ENCODE measurements around the gene ARVCF. TPM values are rescaled to one million over a fixed set of nuclear protein-coding genes. Genes with fewer than 3 reads are reported as not detected.
A peak's percentile ranks its signal among the peaks of the same experiment; 100 is the strongest.

ARVCF gene
- total RNA-seq, 4 donors from 2014 or later, result 1.5 to 15.3 (median 7.5) TPM

DNA sequence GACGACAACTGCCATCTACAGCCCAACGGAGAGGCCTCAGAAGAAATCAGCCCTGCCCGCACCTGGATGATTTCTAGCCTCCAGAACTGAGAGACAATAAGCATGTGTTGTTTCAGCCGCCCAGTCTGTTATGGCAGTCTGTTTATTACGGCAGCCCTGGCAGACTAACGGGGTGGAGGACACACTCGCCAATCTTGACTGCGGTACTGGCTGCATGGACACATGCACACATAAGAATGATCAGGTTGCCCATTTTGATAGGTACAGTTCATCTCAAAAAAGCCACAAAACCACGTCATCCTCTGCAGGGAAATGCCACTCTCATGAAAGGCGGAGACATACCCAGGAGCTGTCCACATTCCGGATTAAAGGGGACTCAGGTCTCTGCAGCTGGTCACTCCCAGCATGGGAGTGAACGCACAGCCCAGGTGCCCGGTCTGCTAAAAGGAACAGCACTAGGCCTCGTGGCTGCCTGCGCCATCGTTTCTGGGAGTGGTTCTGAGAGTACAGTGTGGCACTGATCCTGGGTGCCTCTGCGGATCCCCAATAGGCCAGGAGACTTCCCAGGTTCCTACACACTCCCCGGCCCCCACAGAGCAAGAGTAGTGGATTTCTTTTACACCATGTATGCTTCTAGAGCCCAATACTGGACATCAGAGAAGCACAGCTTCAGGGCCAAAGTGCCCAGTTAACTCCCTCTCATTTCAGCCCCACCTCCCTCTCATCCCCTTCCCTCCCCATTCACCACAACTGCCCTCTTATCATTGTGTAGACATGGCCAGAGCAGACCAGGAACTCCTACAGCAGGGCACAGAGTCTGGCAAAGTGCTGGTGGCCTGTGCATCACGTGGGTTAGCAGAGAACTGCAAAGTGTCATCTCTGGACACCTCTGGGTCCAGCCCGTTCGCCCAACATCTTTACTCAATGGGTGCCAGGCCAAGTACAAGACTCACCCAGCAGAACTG is 86.8 kb downstream of the ARVCF start:
- no peak for TF ChIP-seq CTCF (IDR thresholded peaks at IDR 0.05; ENCODE audit: low read depth)

- TF ChIP-seq CTCF (IDR thresholded peaks at IDR 0.05; ENCODE audit: low read depth), result no peak
Observed at GRCh38 chr22:19928207-19928606, 88.4 kb downstream of the ARVCF start.

GRCh38 chr22:19927696-19928095 is 88.9 kb downstream of the ARVCF start:
- no peak for TF ChIP-seq CTCF (IDR thresholded peaks at IDR 0.05; ENCODE audit: low read depth)

- no peak for TF ChIP-seq CTCF (IDR thresholded peaks at IDR 0.05; ENCODE audit: low read depth)
Observed at GRCh38 chr22:19923914-19924513, 92.6 kb downstream of the ARVCF start.

GRCh38 chr22:19921544-19922081 is 95.0 kb downstream of the ARVCF start:
- TF ChIP-seq CTCF (IDR thresholded peaks at IDR 0.05; ENCODE audit: low read depth), result no peak

Small RNA genes within 50 kb of the gene (small RNA-seq; reads per million reads assigned to genes)
- 2.3 reads per million, percentile 46 among the genes with 10 or more reads in this experiment for gene MIR185

Other genes starting within 250 kb of the ARVCF start
- gene GNB1L, start 161.9 kb downstream of the ARVCF start, total RNA-seq, result 1 to 10 TPM; 1.8 to 4.9 (median 3.9) TPM
- 10 to 100 TPM in 1 of 4 donors, 1 to 10 TPM in 3; 4.1 to 11.9 (median 6.7) TPM for gene RTL10, start 161.9 kb downstream of the ARVCF start, total RNA-seq
- 100 to 1,000 TPM in 3 of 4 donors, 10 to 100 TPM in 1; 80.1 to 228 (median 190) TPM for gene COMT, start 75.1 kb downstream of the ARVCF start, total RNA-seq
- gene TXNRD2, start 75.0 kb downstream of the ARVCF start, total RNA-seq, result 10 to 100 TPM; 11.1 to 28.4 (median 15.8) TPM
- 10 to 100 TPM; 24.3 to 46.7 (median 37.5) TPM for gene TANGO2, start 4.3 kb upstream of the ARVCF start, total RNA-seq
- 10 to 100 TPM in 3 of 4 donors, 1 to 10 TPM in 1; 9.8 to 27.9 (median 14.7) TPM for gene DGCR8, start 63.4 kb upstream of the ARVCF start, total RNA-seq
- gene RANBP1, start 99.3 kb upstream of the ARVCF start, total RNA-seq, result 100 to 1,000 TPM in 2 of 4 donors, 10 to 100 TPM in 2; 75.1 to 156 (median 116) TPM
- gene TRMT2A, start 100.4 kb upstream of the ARVCF start, total RNA-seq, result 10 to 100 TPM; 33.0 to 62.9 (median 46.7) TPM
- gene ZDHHC8, start 115.0 kb upstream of the ARVCF start, total RNA-seq, result 10 to 100 TPM in 2 of 4 donors, 1 to 10 TPM in 2; 7.0 to 32.2 (median 11.0) TPM
- gene CCDC188, start 134.2 kb upstream of the ARVCF start, total RNA-seq, result 1 to 10 TPM in 2 of 4 donors, not detected in 2; 1.3 to 3.0 TPM